Omental fat pad (tissue), 4 donors: Measurements from ENCODE around the gene OSTF1. TPM values are rescaled to one million over a fixed set of nuclear protein-coding genes. Genes with fewer than 3 reads are reported as not detected.

Experiments used
- ATAC-seq: fragments of 150-250 bp; one replicate; pipeline ENCODE4 v1.9.1; 2016; ENCODE audit warnings: mild to moderate bottlenecking, moderate library complexity; ENCODE audit not compliant: low FRiP score
- DNase-seq: peaks from one replicate; pipeline ENCODE4 v3.0.0-alpha.2; 2019; ENCODE audit warnings: low spot score
- total RNA-seq, 4 donors: library from RNA; depleted of rRNA; stranded (reverse); fragments of >200 nt; gene quantifications; one replicate each; pipeline ENCODE4 v1.1.0, GENCODE V29; 2016
- TF ChIP-seq, protein P1 (sequence below), 3 donors: fragments of 450-650 bp; IDR thresholded peaks; one replicate each; pipeline ENCODE4 v1.5.1; 2016 to 2017; ENCODE audit warnings: antibody characterized with exemption in 3 of 3, mild to moderate bottlenecking in 3 of 3, moderate library complexity in 2 of 3

Gene OSTF1
- total RNA-seq, 4 donors from 2014 or later: 30.7 to 58.6 (median 37.3) TPM

DNA sequence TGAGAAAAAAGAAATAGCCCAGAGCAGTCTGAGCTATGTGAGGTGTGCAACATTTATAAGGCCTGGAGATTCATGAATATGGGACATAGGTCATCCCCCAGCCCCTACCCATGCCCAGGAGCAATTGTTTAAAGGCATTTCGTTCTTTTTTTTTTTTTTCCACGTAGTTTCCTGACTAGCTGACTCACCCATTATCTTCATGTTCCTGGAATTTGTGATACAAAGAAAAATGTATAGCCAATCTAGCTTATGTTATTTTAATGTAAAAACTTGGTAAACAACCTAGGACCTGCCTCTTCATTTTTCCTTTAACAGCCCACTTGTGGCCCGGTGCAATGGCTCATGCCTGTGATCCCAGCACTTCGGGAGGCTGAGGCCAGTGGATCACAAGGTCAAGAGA lies 81.3 kb downstream of the OSTF1 start:
- TF ChIP-seq, protein P1, sequence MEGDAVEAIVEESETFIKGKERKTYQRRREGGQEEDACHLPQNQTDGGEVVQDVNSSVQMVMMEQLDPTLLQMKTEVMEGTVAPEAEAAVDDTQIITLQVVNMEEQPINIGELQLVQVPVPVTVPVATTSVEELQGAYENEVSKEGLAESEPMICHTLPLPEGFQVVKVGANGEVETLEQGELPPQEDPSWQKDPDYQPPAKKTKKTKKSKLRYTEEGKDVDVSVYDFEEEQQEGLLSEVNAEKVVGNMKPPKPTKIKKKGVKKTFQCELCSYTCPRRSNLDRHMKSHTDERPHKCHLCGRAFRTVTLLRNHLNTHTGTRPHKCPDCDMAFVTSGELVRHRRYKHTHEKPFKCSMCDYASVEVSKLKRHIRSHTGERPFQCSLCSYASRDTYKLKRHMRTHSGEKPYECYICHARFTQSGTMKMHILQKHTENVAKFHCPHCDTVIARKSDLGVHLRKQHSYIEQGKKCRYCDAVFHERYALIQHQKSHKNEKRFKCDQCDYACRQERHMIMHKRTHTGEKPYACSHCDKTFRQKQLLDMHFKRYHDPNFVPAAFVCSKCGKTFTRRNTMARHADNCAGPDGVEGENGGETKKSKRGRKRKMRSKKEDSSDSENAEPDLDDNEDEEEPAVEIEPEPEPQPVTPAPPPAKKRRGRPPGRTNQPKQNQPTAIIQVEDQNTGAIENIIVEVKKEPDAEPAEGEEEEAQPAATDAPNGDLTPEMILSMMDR (IDR thresholded peaks at IDR 0.05): no peak
- ATAC-seq (no peak), DNase-seq (no peak)

DNA sequence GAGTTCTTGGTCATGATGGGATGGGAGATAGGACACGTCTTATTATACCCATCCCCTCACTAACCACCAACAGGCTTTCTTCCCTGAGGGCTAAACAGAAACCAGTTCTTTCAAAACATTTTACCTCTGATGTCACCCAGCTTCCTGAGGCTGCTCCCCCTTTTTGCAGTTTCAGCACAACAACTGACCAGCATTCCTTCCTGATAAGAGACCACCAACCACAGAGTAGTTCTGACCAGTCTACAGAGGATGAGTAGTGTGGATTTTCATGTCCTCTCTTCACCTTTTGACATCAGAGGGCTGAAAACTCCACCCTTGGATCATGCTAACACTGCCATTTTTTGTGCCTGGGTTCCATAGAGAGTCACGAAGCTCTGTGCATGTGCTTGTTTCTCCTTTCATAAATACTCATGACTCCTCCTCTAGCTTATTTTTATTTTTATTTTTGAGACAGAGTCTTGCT lies 82.6 kb downstream of the OSTF1 start:
- DNase-seq (no peak), ATAC-seq (no peak)
- TF ChIP-seq, protein P1 (IDR thresholded peaks at IDR 0.05): no peak

DNA sequence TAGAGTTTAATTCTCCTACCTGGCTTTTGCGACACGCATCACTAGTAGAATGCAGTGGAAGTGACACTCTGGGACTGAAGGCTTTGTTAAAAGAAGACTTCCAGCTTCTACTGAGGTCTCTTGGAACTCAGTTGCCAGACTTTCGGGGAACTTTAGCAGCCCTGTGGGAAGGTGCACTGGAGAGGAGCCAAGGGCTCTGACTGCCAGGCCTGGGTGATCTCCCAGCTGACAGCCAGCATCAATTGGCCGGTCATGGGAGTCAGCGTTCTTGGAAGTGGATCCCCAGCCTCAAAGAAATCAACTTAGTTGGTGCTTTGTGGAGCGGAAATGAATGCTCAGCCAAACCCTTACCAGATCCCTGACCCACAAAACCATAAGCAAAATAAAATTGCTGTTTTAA lies 87.1 kb downstream of the OSTF1 start:
- TF ChIP-seq, protein P1 (IDR thresholded peaks at IDR 0.05): no peak
- no peak for ATAC-seq
- no peak for DNase-seq

DNA sequence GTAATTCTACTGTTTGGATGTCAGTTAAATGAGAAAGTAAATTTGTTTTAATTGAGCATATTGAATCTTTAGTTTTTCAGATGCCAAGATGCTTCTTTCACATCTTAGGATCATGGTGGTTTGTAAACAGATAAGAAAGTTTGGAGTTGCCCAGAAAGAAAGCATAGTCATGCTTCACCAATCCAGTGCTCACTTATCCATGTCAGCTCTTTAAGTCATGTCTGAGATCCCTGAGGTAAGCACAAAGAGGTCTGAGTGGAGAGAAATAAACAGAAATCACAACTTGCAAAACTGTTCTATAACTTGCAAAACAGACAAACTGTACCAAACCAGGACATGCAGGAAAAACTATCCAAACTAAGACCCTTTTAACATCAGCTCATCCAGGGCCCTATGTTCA lies 87.7 kb downstream of the OSTF1 start:
- TF ChIP-seq, protein P1 (IDR thresholded peaks at IDR 0.05): no peak
- no peak for DNase-seq
- ATAC-seq: no peak

DNA sequence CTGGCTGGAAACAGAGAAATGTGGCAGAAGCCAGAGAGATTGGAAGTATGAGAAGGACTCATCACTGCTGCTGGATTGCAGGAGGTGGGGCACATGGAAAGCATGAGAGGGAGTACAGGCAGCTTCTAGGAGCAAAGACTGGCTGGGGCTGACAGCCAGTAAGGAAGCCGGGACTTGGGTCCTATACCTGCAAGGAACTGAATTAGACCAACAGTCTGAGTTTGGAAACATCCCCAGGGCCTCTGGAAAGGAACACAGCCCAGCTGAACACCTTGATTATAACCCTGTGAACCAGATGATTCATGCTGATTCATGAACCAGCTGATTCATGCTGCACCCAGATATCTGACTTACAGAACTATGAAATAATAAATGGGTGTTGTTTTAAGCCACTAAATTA lies 93.4 kb downstream of the OSTF1 start:
- DNase-seq (no peak), ATAC-seq (peak; percentile 71)
- TF ChIP-seq, protein P1 (IDR thresholded peaks at IDR 0.05): no peak

DNA sequence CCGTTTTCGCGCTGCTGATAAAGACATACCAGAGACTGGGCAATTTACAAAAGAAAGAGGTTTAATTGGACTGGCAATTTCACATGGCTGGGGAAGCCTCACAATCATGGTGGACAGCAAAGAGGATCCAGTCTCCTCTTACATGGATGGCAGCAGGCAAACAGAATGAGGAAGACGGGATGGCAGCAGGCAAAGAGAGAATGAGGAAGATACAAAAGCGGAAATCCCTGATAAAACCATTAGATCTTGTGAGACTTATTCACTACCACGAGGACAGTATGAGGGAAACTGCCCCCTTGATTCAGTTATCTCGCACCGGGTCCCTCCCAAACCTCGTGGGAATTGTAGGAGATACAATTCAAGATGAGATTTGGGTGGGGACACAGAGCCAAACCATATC lies 95.0 kb downstream of the OSTF1 start:
- ATAC-seq: no peak
- DNase-seq: no peak
- TF ChIP-seq, protein P1 (IDR thresholded peaks at IDR 0.05): no peak

DNA sequence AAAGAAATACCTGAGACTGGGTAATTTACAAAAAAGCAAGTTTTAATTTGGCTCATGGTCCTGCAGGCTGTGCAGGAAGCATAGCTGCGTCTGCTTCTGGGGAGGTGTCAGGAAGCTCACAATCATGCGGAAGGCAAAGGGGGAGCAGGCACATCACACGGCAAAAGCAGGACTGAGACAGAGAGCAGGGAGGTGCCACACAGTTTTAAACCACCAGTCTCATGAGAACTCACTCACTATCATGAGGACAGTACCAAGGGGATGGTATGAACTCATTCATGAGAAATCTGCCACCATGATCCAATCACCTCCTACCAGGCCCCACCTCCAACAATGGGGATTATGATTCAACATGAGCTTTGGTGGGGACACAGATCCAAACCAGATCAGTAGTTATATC lies 96.2 kb downstream of the OSTF1 start:
- DNase-seq: no peak
- TF ChIP-seq, protein P1 (IDR thresholded peaks at IDR 0.05): no peak
- no peak for ATAC-seq
